Progenitor cell of endocrine pancreas (in vitro differentiated cells): ENCODE measurements around the gene SH2D1B. TPM values are rescaled to one million over a fixed set of nuclear protein-coding genes. Genes with fewer than 3 reads are reported as not detected.

Source experiments
- DNase-seq: peaks from one replicate; pipeline ENCODE4 v3.0.0; 2021; ENCODE audit warnings: low spot score; ENCODE audit not compliant: unreplicated experiment
- H3K27ac Mint-ChIP-seq: 2 replicates; pipeline ENCODE4 v1.8.0; 2021; ENCODE audit warnings: mild to moderate bottlenecking, moderate library complexity, mixed read lengths
- H3K27me3 Mint-ChIP-seq: 2 replicates; pipeline ENCODE4 v1.8.0; 2021; ENCODE audit warnings: mixed read lengths
- H3K36me3 Mint-ChIP-seq: 2 replicates; pipeline ENCODE4 v1.8.0; 2022; ENCODE audit warnings: mixed read lengths; ENCODE audit not compliant: insufficient read depth
- H3K4me1 Mint-ChIP-seq: 2 replicates; pipeline ENCODE4 v1.8.0; 2021; ENCODE audit warnings: low read depth, mixed read lengths
- H3K4me3 Mint-ChIP-seq: 2 replicates; pipeline ENCODE4 v1.8.0; 2021; ENCODE audit warnings: low read depth, mild to moderate bottlenecking, moderate library complexity, mixed read lengths
- H3K9me3 Mint-ChIP-seq: 2 replicates; pipeline ENCODE4 v1.8.0; 2021; ENCODE audit warnings: low read depth, mixed read lengths
- total RNA-seq: library from RNA; stranded (reverse); gene quantifications from 2 replicates; pipeline ENCODE4 v1.2.1, GENCODE V29; 2021
- TF ChIP-seq, protein P1 (sequence below): fragments of 200-600 bp; sonication (generic); IDR thresholded peaks from one replicate; pipeline ENCODE4 v1.5.0; 2021; ENCODE audit warnings: antibody characterized with exemption, mild to moderate bottlenecking; ENCODE audit not compliant: unreplicated experiment

SH2D1B gene
- total RNA-seq, 1 donor from 2014 or later = not detected

DNA sequence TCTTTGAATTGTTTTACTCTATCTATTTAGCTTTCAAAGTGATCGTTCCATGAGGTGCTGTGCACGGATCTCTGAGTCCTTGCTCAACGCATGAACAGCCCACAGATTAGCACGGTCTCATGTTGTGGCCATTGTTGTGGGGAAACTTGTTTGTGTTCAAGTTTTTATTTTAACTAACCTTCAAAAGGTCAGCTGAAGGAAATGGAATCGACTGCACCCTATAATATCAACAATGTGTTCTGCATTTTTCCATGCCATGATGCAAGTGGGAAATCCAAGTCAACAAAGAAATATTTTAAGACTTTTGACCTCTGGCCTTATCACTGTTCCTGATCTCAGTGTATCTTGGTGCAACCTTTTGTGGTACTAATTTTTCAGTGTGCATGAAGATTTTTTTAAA, 6.1 kb downstream of the SH2D1B start:
- Mint-ChIP-seq H3K4me3 (no peak overlapping the region), H3K27me3 (no peaks in the 10 kb centered on the region), H3K27ac (no peak overlapping the region), H3K9me3 (no peaks in the 10 kb centered on the region), H3K4me1 (no peaks in the 10 kb centered on the region), H3K36me3 (no peaks in the 10 kb centered on the region)
- TF ChIP-seq, protein P1, sequence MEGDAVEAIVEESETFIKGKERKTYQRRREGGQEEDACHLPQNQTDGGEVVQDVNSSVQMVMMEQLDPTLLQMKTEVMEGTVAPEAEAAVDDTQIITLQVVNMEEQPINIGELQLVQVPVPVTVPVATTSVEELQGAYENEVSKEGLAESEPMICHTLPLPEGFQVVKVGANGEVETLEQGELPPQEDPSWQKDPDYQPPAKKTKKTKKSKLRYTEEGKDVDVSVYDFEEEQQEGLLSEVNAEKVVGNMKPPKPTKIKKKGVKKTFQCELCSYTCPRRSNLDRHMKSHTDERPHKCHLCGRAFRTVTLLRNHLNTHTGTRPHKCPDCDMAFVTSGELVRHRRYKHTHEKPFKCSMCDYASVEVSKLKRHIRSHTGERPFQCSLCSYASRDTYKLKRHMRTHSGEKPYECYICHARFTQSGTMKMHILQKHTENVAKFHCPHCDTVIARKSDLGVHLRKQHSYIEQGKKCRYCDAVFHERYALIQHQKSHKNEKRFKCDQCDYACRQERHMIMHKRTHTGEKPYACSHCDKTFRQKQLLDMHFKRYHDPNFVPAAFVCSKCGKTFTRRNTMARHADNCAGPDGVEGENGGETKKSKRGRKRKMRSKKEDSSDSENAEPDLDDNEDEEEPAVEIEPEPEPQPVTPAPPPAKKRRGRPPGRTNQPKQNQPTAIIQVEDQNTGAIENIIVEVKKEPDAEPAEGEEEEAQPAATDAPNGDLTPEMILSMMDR = no peak
- DNase-seq = no peak

DNA sequence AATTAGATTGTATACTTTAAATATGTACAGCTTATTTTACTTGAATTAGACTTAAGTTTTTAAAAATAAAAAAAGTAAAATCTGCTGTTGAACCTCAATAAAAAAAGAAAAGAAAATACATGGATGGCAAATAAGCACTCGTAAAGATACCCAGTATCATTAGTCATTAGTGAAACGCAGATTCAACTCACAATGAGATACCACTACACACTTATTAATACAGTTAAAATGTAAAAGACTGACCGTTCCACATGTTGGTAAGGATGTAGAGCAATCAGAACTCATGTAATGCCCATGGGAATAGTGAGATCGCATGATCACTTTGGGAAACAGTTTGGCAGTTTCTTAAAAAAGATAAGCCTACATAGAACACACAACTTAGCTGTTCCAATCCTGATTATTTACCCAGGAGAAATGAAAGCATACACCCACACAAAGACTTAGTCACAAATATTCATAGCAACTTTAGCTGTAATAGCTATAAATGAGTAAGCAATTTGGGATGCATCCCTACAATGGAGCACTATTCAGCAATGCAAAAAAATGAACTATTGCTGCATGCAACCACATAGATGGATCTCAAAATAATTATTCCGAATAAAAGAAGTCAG, 7.3 kb downstream of the SH2D1B start:
- Mint-ChIP-seq H3K27me3 (no peaks in the 10 kb centered on the region), H3K9me3 (no peaks in the 10 kb centered on the region), H3K27ac (no peak overlapping the region), H3K4me3 (no peak overlapping the region), H3K4me1 (no peaks in the 10 kb centered on the region), H3K36me3 (no peaks in the 10 kb centered on the region)
- DNase-seq = no peak
- TF ChIP-seq, protein P1 = no peak

DNA sequence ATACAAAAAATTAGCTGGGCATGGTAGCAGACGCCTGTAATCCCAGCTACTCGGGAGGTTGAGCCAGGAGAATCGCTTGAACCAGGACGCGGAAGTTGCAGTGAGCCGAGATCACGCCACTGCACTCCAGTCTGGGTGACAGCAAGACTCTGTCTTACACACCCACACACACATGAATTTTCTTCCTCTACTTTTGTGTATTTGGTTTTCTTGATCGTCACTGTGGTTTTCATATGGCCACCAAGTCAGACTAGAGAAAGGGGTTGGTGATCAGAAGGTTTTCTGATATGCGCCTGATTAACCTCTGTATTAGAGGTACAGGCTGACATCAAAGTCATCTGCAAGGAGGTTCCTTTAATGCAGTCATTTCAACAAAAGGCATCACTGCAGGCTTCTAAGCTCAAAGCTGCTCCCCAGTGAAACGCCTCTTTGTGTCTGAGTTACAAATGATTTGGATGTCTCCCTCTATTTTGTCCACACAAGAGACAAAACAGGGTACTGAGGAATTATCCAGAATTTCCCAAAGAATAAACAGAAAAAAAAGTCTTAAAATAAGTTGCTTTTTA, 11.1 kb downstream of the SH2D1B start:
- TF ChIP-seq, protein P1 = no peak
- Mint-ChIP-seq H3K9me3 (no peaks in the 10 kb centered on the region), H3K27me3 (peaks cover 32% of the 10 kb centered on the region), H3K27ac (no peak overlapping the region), H3K4me3 (no peak overlapping the region), H3K36me3 (no peaks in the 10 kb centered on the region), H3K4me1 (no peaks in the 10 kb centered on the region)
- no peak for DNase-seq

DNA sequence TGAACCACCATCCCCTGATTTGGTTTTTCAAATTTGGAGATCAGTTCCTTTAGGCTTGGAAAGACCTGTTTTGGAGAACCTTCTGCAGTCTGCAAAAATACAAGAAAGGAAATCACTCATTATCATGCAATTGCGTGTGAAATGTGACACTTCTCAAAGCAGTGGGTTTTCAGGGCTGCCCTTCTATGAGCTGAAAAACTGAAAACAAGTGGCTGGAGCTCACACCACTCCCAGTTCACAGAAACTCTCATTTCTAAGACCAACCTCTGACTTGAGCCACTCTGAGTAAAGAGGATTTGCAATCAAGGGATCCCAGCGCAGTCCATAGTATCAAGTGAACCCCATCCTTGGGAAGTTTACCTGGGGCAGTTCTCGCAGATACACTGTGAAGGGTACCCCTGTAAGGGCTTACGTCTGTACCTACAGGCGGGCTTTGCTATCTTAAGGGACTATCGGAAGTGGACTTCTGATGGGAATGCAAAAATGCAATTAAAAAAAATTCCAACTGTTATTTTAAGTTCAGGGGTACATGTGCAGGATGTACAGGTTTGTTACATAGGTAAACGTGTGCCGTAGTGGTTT, 12.8 kb downstream of the SH2D1B start:
- TF ChIP-seq, protein P1 = no peak
- Mint-ChIP-seq H3K27ac (no peak overlapping the region), H3K36me3 (no peaks in the 10 kb centered on the region), H3K4me3 (no peak overlapping the region), H3K4me1 (no peaks in the 10 kb centered on the region), H3K9me3 (no peaks in the 10 kb centered on the region), H3K27me3 (peaks cover 32% of the 10 kb centered on the region)
- no peak for DNase-seq

DNA sequence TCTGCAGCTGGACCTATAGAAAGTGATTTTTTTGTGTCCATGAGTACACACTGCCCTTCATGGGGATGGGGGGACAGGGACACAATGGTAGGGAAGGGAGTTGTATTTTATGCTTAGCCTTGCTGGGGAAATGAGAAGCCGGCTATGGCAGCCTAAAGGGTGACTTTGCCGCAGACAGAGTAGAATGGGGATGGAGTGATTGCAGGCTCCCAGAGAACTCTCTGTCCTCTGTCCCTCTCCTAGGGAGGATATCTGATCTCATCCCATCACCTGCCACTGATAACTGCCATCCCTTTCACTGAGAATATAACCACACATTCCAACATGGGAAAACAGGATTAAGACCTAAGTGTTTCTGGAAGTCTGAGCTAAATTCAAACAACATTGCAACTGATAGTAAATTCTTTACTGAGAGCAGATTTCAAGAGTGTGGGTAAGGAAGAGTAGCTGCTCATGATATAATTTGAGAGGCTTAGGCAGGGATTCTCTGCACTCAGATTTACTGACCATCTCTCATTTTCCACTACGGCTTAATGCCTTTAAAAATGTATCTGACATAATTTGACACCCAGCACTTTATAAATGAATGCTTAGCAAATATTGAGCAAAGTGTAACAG, 13.9 kb downstream of the SH2D1B start:
- peaks cover 32% of the 10 kb centered on the region for H3K27me3 Mint-ChIP-seq
- no peaks in the 10 kb centered on the region for H3K4me1 Mint-ChIP-seq
- H3K27ac Mint-ChIP-seq = no peak overlapping the region
- H3K36me3 Mint-ChIP-seq = no peaks in the 10 kb centered on the region
- H3K9me3 Mint-ChIP-seq = no peaks in the 10 kb centered on the region
- DNase-seq = no peak
- H3K4me3 Mint-ChIP-seq = no peak overlapping the region
- TF ChIP-seq, protein P1 = no peak
